IMR-90 (cell line): ENCODE results near the gene GPC6. TPM values are rescaled to one million over a fixed set of nuclear protein-coding genes. Genes with fewer than 3 reads are reported as not detected.

Source experiments
- ATAC-seq: fragments of 200-7000 bp; cut with Tn5 transposase; 2 replicates; pipeline ENCODE4 v1.9.1; 2020; ENCODE audit warnings: low read depth, mild to moderate bottlenecking, moderate library complexity
- BruUV-seq: library from RNA; stranded (reverse); fragments of 400-500 nt; replicated peaks from 2 replicates; lab custom pipeline; 2021; lab: Mats Ljungman, UMichigan
- CTCF ChIA-PET: fragments of 300-600 bp; formaldehyde crosslinking; extraction: SDS; loops from one replicate; lab custom pipeline; 2021; ENCODE audit warnings: antibody characterized with exemption; lab: Yijun Ruan, JAX
- POLR2A ChIA-PET: fragments of 300-600 bp; sonication (Branson Sonifier 250); formaldehyde crosslinking; loops from one replicate; lab custom pipeline; 2022; ENCODE audit warnings: antibody characterized with exemption; ENCODE audit not compliant: unreplicated experiment; lab: Charles Lee
- DNase-seq: peaks from one replicate; pipeline ENCODE4 v3.0.0; 2013
- H2AFZ ChIP-seq: replicated peaks from 2 replicates; pipeline ENCODE3; 2013; ENCODE audit warnings: low read length, mild to moderate bottlenecking; ENCODE audit not compliant: poor library complexity
- H2AK5ac ChIP-seq: 2 replicates; pipeline ENCODE4 v1.6.1; 2013; ENCODE audit warnings: low read depth, low read length, inconsistent platforms
- H2AK9ac ChIP-seq: replicated peaks from 2 replicates; pipeline ENCODE3; 2013; ENCODE audit warnings: mild to moderate bottlenecking, low read depth, low read length, moderate library complexity; ENCODE audit not compliant: poor library complexity
- H2BK120ac ChIP-seq: 2 replicates; pipeline ENCODE4 v1.6.1; 2013; ENCODE audit warnings: low read depth, low read length, inconsistent platforms
- H2BK15ac ChIP-seq: 3 replicates; pipeline ENCODE4 v1.6.1; 2013; ENCODE audit warnings: low read depth, low read length, inconsistent platforms
- H2BK20ac ChIP-seq: 2 replicates; pipeline ENCODE4 v1.6.1; 2013; ENCODE audit warnings: low read depth, mild to moderate bottlenecking, inconsistent platforms, low read length, moderate library complexity
- H2BK5ac ChIP-seq: 2 replicates; pipeline ENCODE4 v1.6.1; 2013; ENCODE audit warnings: mild to moderate bottlenecking, low read depth, low read length, inconsistent platforms; ENCODE audit not compliant: poor library complexity, severe bottlenecking
- H3K14ac ChIP-seq: replicated peaks from 2 replicates; pipeline ENCODE4 v1.6.1; 2013; ENCODE audit warnings: low read depth, low read length, inconsistent platforms
- H3K18ac ChIP-seq: 2 replicates; pipeline ENCODE4 v1.6.1; 2013; ENCODE audit warnings: low read depth, low read length, control low read depth
- H3K23ac ChIP-seq: 2 replicates; pipeline ENCODE4 v1.6.1; 2013; ENCODE audit warnings: low read depth, low read length, inconsistent platforms
- H3K27ac ChIP-seq: 2 replicates; pipeline ENCODE4 v1.5.1; 2013; ENCODE audit warnings: mild to moderate bottlenecking, control low read depth, low read length; ENCODE audit not compliant: insufficient read depth
- H3K27me3 ChIP-seq: 2 replicates; pipeline ENCODE4 v1.6.1; 2013; ENCODE audit warnings: low read length; ENCODE audit not compliant: control insufficient read depth, insufficient read depth
- H3K36me3 ChIP-seq: 2 replicates; pipeline ENCODE4 v1.6.1; 2013; ENCODE audit warnings: low read length, mixed read lengths; ENCODE audit not compliant: control insufficient read depth, insufficient read depth
- H3K4ac ChIP-seq: 2 replicates; pipeline ENCODE4 v1.6.1; 2013; ENCODE audit warnings: low read depth, low read length, inconsistent platforms
- H3K4me1 ChIP-seq: 2 replicates; pipeline ENCODE4 v1.6.1; 2013; ENCODE audit warnings: low read length, mixed read lengths; ENCODE audit not compliant: control insufficient read depth, insufficient read depth
- H3K4me2 ChIP-seq: 2 replicates; pipeline ENCODE4 v1.6.1; 2013; ENCODE audit warnings: low read depth, mild to moderate bottlenecking, control low read depth, low read length, moderate library complexity
- H3K4me3 ChIP-seq: 2 replicates; pipeline ENCODE4 v1.5.1; 2013; ENCODE audit warnings: low read depth, mild to moderate bottlenecking, control low read depth, low read length, moderate library complexity; ENCODE audit not compliant: insufficient read depth
- H3K56ac ChIP-seq: 2 replicates; pipeline ENCODE4 v1.6.1; 2013; ENCODE audit warnings: low read length, inconsistent platforms; ENCODE audit not compliant: insufficient read depth; ENCODE audit errors: extremely low read depth
- H3K79me1 ChIP-seq, 2 experiments: 2 replicates each; pipeline ENCODE4 v1.6.1; 2013; ENCODE audit warnings: low read length in 2 of 2, inconsistent platforms in 1 of 2, low read depth in 1 of 2
- H3K9ac ChIP-seq: 2 replicates; pipeline ENCODE4 v1.6.1; 2013; ENCODE audit warnings: low read depth, low read length, control low read depth
- H3K9me1 ChIP-seq: 2 replicates; pipeline ENCODE4 v1.6.1; 2013; ENCODE audit warnings: low read length, inconsistent platforms; ENCODE audit not compliant: insufficient read depth
- H3K9me3 ChIP-seq: 2 replicates; pipeline ENCODE4 v1.6.1; 2013; ENCODE audit warnings: low read length; ENCODE audit not compliant: control insufficient read depth, insufficient read depth
- H4K20me1 ChIP-seq: 2 replicates; pipeline ENCODE4 v1.6.1; 2013; ENCODE audit warnings: low read length, inconsistent platforms; ENCODE audit not compliant: insufficient read depth
- H4K5ac ChIP-seq: 2 replicates; pipeline ENCODE4 v1.6.1; 2013; ENCODE audit warnings: mild to moderate bottlenecking, low read depth, low read length, control low read depth
- H4K8ac ChIP-seq, 2 experiments: 2 replicates each; pipeline ENCODE4 v1.6.1; 2013; ENCODE audit warnings: low read depth in 2 of 2, low read length in 2 of 2, control low read depth in 1 of 2, inconsistent platforms in 1 of 2
- H4K91ac ChIP-seq: 2 replicates; pipeline ENCODE4 v1.6.1; 2013; ENCODE audit warnings: low read depth, low read length, inconsistent platforms; ENCODE audit not compliant: insufficient read depth
- CHD1 ChIP-seq: IDR thresholded peaks from 2 replicates; pipeline ENCODE4 v1.6.1; 2012; ENCODE audit warnings: low read depth, low read length, improper control_type of control experiment
- POLR2A ChIP-seq: IDR thresholded peaks from 2 replicates; pipeline ENCODE4 v1.6.1; 2012; ENCODE audit warnings: mild to moderate bottlenecking, low read depth, low read length
- RCOR1 ChIP-seq: IDR thresholded peaks from 2 replicates; pipeline ENCODE4 v1.6.1; 2012; ENCODE audit warnings: mild to moderate bottlenecking, low read length, improper control_type of control experiment; ENCODE audit not compliant: insufficient replicate concordance
- WGBS, 2 experiments: methylation state at CpG; one replicate each; pipeline versions ENCODE4 v1.1.5 to v1.1.7; 2013; ENCODE audit warnings: missing lambda C conversion rate in 2 of 2; ENCODE audit not compliant: insufficient read length in 1 of 2; ENCODE audit errors: extremely low coverage in 2 of 2; 5-methylcytosine and 5-hydroxymethylcytosine counted together
- dilution Hi-C: fragments of 300-500 bp; cut with HindIII; formaldehyde crosslinking; loops from one replicate; pipeline ENCODE4 v1.14.3; 2018; ENCODE audit warnings: low sequenced_read_pairs; ENCODE audit not compliant: unreplicated experiment
- in situ Hi-C: fragments of 300-500 bp; cut with MboI; formaldehyde crosslinking; loops from 3 replicates; pipeline ENCODE4 v1.14.3; 2019; ENCODE audit warnings: low sequenced_read_pairs, inconsistent platforms, mixed read lengths
- intact Hi-C: fragments of 100-400 bp; cut with micrococcal nuclease; formaldehyde crosslinking; loops from 2 replicates; pipeline ENCODE4 v1.10.0; 2022
- polyA plus RNA-seq, 3 experiments: library from polyadenylated mRNA; depleted of rRNA; stranded (reverse); fragments of >200 nt; gene quantifications; 2 replicates each; pipeline ENCODE4 v1.2.3, GENCODE V29; 2012; ENCODE audit warnings: low replicate concordance in 1 of 3
- total RNA-seq: library from RNA; depleted of rRNA; stranded (reverse); fragments of >200 nt; gene quantifications from 2 replicates; pipeline ENCODE4 v1.2.3, GENCODE V29; 2012

Gene GPC6
- total and polyA plus RNA-seq, 2 of the 4 experiments (the other 2 are of a cell fraction), result 14.9 to 39.4 TPM

- no peaks in the 10 kb centered on the region for H3K9me3 ChIP-seq
- H2AK9ac ChIP-seq, result no peak overlapping the region
- H2BK5ac ChIP-seq, result no peak overlapping the region
- no TSS peak for BruUV-seq
- intact Hi-C loops (no loop called here), in situ Hi-C loops (no loop called here), dilution Hi-C loops (no loop called here)
- H2AK5ac ChIP-seq, result no peak overlapping the region
- ATAC-seq (no peak), DNase-seq (no peak)
- H3K4me2 ChIP-seq, result no peak overlapping the region
- TF ChIP-seq CHD1 (no peak), RCOR1 (no peak), POLR2A (no peak)
- H3K36me3 ChIP-seq, result no peaks in the 10 kb centered on the region
- no peaks in the 10 kb centered on the region for H3K79me1 ChIP-seq
- H3K4me1 ChIP-seq, result no peaks in the 10 kb centered on the region; the same call in none of the 2 replicates
- WGBS, 2 experiments, result no CpG with 5 or more reads among the region's 1 CpG
- H3K18ac ChIP-seq, result no peak overlapping the region
- H3K27ac ChIP-seq, result no peak overlapping the region
- ChIA-PET POLR2A (no interaction called here), CTCF (no interaction called here)
- H4K5ac ChIP-seq, result no peak overlapping the region
- H2BK20ac ChIP-seq, result no peak overlapping the region
- no peak overlapping the region for H3K14ac ChIP-seq
- no peak overlapping the region for H2BK15ac ChIP-seq
- H3K9ac ChIP-seq, result no peak overlapping the region
- no peak overlapping the region for H3K4me3 ChIP-seq
- no peak overlapping the region for H4K91ac ChIP-seq
- no peaks in the 10 kb centered on the region for H3K9me1 ChIP-seq
- no peak overlapping the region for H4K8ac ChIP-seq
- no peaks in the 10 kb centered on the region for H4K20me1 ChIP-seq
- no peak overlapping the region for H3K23ac ChIP-seq
- H3K27me3 ChIP-seq, result no peaks in the 10 kb centered on the region
- no peak overlapping the region for H3K4ac ChIP-seq
- H2AFZ ChIP-seq, result no peak overlapping the region
- no peak overlapping the region for H2BK120ac ChIP-seq
- no peak overlapping the region for H3K56ac ChIP-seq
Measured at GRCh38 chr13:94247890-94248289, 1021.3 kb downstream of the GPC6 start.
